Measurements from ENCODE around the gene SUDS3. TPM values are rescaled to one million over a fixed set of nuclear protein-coding genes. Genes with fewer than 3 reads are reported as not detected.

Gene SUDS3
- total and polyA plus RNA-seq, 2 experiments from 2014 or later, result 53.0 to 77.1 TPM

- Mint-ChIP-seq H3K27ac (no peak overlapping the region), H3K36me3 (ENCODE audit: low read depth) (no peaks in the 10 kb centered on the region; the same call in 2 of the 3 replicates), H3K4me3 (no peak overlapping the region), H3K27me3 (ENCODE audit: insufficient read depth, low read depth, poor library complexity) (peaks cover 2% of the 10 kb centered on the region), H3K9me3 (no peaks in the 10 kb centered on the region), H3K4me1 (peaks cover 4% of the 10 kb centered on the region; the same call in 2 of the 3 replicates)
- TF ChIP-seq CREB1 (CRISPR knock-in tag; IDR thresholded peaks at IDR 0.05; ENCODE audit: low read depth), result no peak
- no peak for TF ChIP-seq ZNF114 (CRISPR knock-in tag; IDR thresholded peaks at IDR 0.05)
- no peak for TF ChIP-seq STAT1 (IDR thresholded peaks at IDR 0.05; ENCODE audit: unreplicated experiment)
- no peak for TF ChIP-seq ZNF331 (CRISPR knock-in tag; IDR thresholded peaks at IDR 0.05; ENCODE audit: low read depth)
- ATAC-seq (no peak), DNase-seq (ENCODE audit: low spot score) (no peak)
- Histone ChIP-seq H3K4me2 (no peak overlapping the region), H3K4me3 (no peak overlapping the region), H4K20me1 (replicated peaks; ENCODE audit: insufficient read depth) (no peaks in the 10 kb centered on the region), H2AFZ (no peak overlapping the region), H3F3A (replicated peaks; ENCODE audit: low read depth) (no peaks in the 10 kb centered on the region), H3K9me2 (ENCODE audit: insufficient read depth) (no peaks in the 10 kb centered on the region), H3K79me2 (replicated peaks; ENCODE audit: insufficient read depth) (no peaks in the 10 kb centered on the region), H3K27ac (ENCODE audit: low read depth) (no peak overlapping the region), H3K36me3 (ENCODE audit: insufficient read depth) (no peaks in the 10 kb centered on the region), H3K27me3 (ENCODE audit: insufficient read depth) (no peaks in the 10 kb centered on the region), H3K4me1 (ENCODE audit: insufficient read depth) (no peaks in the 10 kb centered on the region)
Observed at GRCh38 chr12:118334241-118334640, 42.1 kb upstream of the SUDS3 start.

GRCh38 chr12:118334939-118335567 is 41.3 kb upstream of the SUDS3 start:
- Histone ChIP-seq H3F3A (replicated peaks; ENCODE audit: low read depth) (no peaks in the 10 kb centered on the region), H3K27ac (ENCODE audit: low read depth) (no peak overlapping the region), H3K4me1 (ENCODE audit: insufficient read depth) (no peaks in the 10 kb centered on the region), H3K27me3 (ENCODE audit: insufficient read depth) (no peaks in the 10 kb centered on the region), H3K4me2 (no peak overlapping the region), H3K79me2 (replicated peaks; ENCODE audit: insufficient read depth) (no peaks in the 10 kb centered on the region; the same call in 1 of the 2 replicates), H3K4me3 (no peak overlapping the region), H2AFZ (no peak overlapping the region), H4K20me1 (replicated peaks; ENCODE audit: insufficient read depth) (no peaks in the 10 kb centered on the region), H3K9me2 (ENCODE audit: insufficient read depth) (no peaks in the 10 kb centered on the region), H3K36me3 (ENCODE audit: insufficient read depth) (no peaks in the 10 kb centered on the region)
- Mint-ChIP-seq H3K27ac (no peak overlapping the region), H3K9me3 (no peaks in the 10 kb centered on the region), H3K27me3 (ENCODE audit: insufficient read depth, low read depth, poor library complexity) (peaks cover 2% of the 10 kb centered on the region), H3K4me3 (no peak overlapping the region), H3K4me1 (peaks cover 4% of the 10 kb centered on the region; the same call in 2 of the 3 replicates), H3K36me3 (ENCODE audit: low read depth) (no peaks in the 10 kb centered on the region; the same call in 2 of the 3 replicates)
- ATAC-seq (no peak), DNase-seq (ENCODE audit: low spot score) (no peak)
- TF ChIP-seq NANOG (IDR thresholded peaks at IDR 0.05; ENCODE audit: borderline replicate concordance) (no peak), STAT1 (IDR thresholded peaks at IDR 0.05; ENCODE audit: unreplicated experiment) (no peak), CREB1 (CRISPR knock-in tag; IDR thresholded peaks at IDR 0.05; ENCODE audit: low read depth) (no peak), ZNF462 (CRISPR knock-in tag; IDR thresholded peaks at IDR 0.05) (no peak)

Measured in GM23338 (cell line).